Measurements from ENCODE around the gene SND1. TPM values are rescaled to one million over a fixed set of nuclear protein-coding genes. Genes with fewer than 3 reads are reported as not detected.

SND1 gene
- total RNA-seq, 2 experiments from 2014 or later, result 132 to 148 TPM

GRCh38 chr7:128119036-128119435, 467.0 kb downstream of the SND1 start:
- Mint-ChIP-seq H3K4me3 (no peak overlapping the region), H3K27me3 (peaks cover 2% of the 10 kb centered on the region), H3K9me3 (no peaks in the 10 kb centered on the region), H3K36me3 (no peaks in the 10 kb centered on the region), H3K27ac (no peak overlapping the region), H3K4me1 (no peaks in the 10 kb centered on the region)
- ATAC-seq (ENCODE audit: low read depth) (no peak), DNase-seq (no peak)
- POLR2A ChIA-PET, result no interaction called here

GRCh38 chr7:128120116-128120515, 468.1 kb downstream of the SND1 start:
- H3K27ac Mint-ChIP-seq, result no peak overlapping the region
- no peak overlapping the region for H3K4me3 Mint-ChIP-seq
- POLR2A ChIA-PET, result no interaction called here
- no peaks in the 10 kb centered on the region for H3K9me3 Mint-ChIP-seq
- no peaks in the 10 kb centered on the region for H3K36me3 Mint-ChIP-seq
- H3K27me3 Mint-ChIP-seq, result peaks cover 5% of the 10 kb centered on the region
- peaks cover 3% of the 10 kb centered on the region for H3K4me1 Mint-ChIP-seq
- ATAC-seq (ENCODE audit: low read depth) (no peak), DNase-seq (no peak)

- Mint-ChIP-seq H3K4me3 (no peak overlapping the region), H3K36me3 (no peaks in the 10 kb centered on the region), H3K27me3 (peaks cover 7% of the 10 kb centered on the region), H3K9me3 (no peaks in the 10 kb centered on the region), H3K4me1 (peaks cover 4% of the 10 kb centered on the region), H3K27ac (no peak overlapping the region)
- no peak for ATAC-seq (ENCODE audit: low read depth)
- DNase-seq, result no peak
- POLR2A ChIA-PET, result no interaction called here
Measured at GRCh38 chr7:128120976-128121490, 469.0 kb downstream of the SND1 start.

GRCh38 chr7:128121711-128122530, 469.9 kb downstream of the SND1 start:
- Mint-ChIP-seq H3K27ac (no peak overlapping the region), H3K36me3 (no peaks in the 10 kb centered on the region), H3K4me1 (peaks cover 4% of the 10 kb centered on the region), H3K27me3 (peaks cover 7% of the 10 kb centered on the region), H3K9me3 (no peaks in the 10 kb centered on the region), H3K4me3 (no peak overlapping the region)
- POLR2A ChIA-PET, result no interaction called here
- DNase-seq (no peak), ATAC-seq (ENCODE audit: low read depth) (no peak)

- no peak overlapping the region for H3K27ac Mint-ChIP-seq
- no peak for ATAC-seq (ENCODE audit: low read depth)
- POLR2A ChIA-PET, result no interaction called here
Measured at GRCh38 chr7:128122576-128123290, 470.7 kb downstream of the SND1 start.

GRCh38 chr7:128123291-128124037, 471.5 kb downstream of the SND1 start:
- H3K4me1 Mint-ChIP-seq, result peaks cover 4% of the 10 kb centered on the region
- H3K4me3 Mint-ChIP-seq, result no peak overlapping the region
- DNase-seq (no peak), ATAC-seq (ENCODE audit: low read depth) (no peak)
- peaks cover 7% of the 10 kb centered on the region for H3K27me3 Mint-ChIP-seq
- no peaks in the 10 kb centered on the region for H3K36me3 Mint-ChIP-seq
- no peaks in the 10 kb centered on the region for H3K9me3 Mint-ChIP-seq
- H3K27ac Mint-ChIP-seq, result no peak overlapping the region
- POLR2A ChIA-PET, result no interaction called here

More at GRCh38 chr7:128122576-128123290, 470.7 kb downstream of the SND1 start:
- H3K4me1 Mint-ChIP-seq, result peaks cover 4% of the 10 kb centered on the region
- H3K36me3 Mint-ChIP-seq, result no peaks in the 10 kb centered on the region
- H3K4me3 Mint-ChIP-seq, result no peak overlapping the region
- no peak for DNase-seq
- H3K9me3 Mint-ChIP-seq, result no peaks in the 10 kb centered on the region
- peaks cover 7% of the 10 kb centered on the region for H3K27me3 Mint-ChIP-seq

- no peaks in the 10 kb centered on the region for H3K36me3 Mint-ChIP-seq
- no peak overlapping the region for H3K27ac Mint-ChIP-seq
- H3K4me3 Mint-ChIP-seq, result no peak overlapping the region
- H3K27me3 Mint-ChIP-seq, result peaks cover 7% of the 10 kb centered on the region
- peaks cover 4% of the 10 kb centered on the region for H3K4me1 Mint-ChIP-seq
- POLR2A ChIA-PET, result no interaction called here
- H3K9me3 Mint-ChIP-seq, result no peaks in the 10 kb centered on the region
- DNase-seq, result no peak
- no peak for ATAC-seq (ENCODE audit: low read depth)
Measured at GRCh38 chr7:128124786-128125185, 472.8 kb downstream of the SND1 start.

GRCh38 chr7:128125816-128126215, 473.8 kb downstream of the SND1 start:
- no peaks in the 10 kb centered on the region for H3K36me3 Mint-ChIP-seq
- peaks cover 4% of the 10 kb centered on the region for H3K4me1 Mint-ChIP-seq
- POLR2A ChIA-PET, result no interaction called here
- H3K27me3 Mint-ChIP-seq, result peaks cover 7% of the 10 kb centered on the region
- ATAC-seq (ENCODE audit: low read depth) (no peak), DNase-seq (no peak)
- H3K9me3 Mint-ChIP-seq, result no peaks in the 10 kb centered on the region
- no peak overlapping the region for H3K4me3 Mint-ChIP-seq
- H3K27ac Mint-ChIP-seq, result no peak overlapping the region

- ATAC-seq (ENCODE audit: low read depth) (no peak), DNase-seq (no peak)
- H3K27me3 Mint-ChIP-seq, result peaks cover 19% of the 10 kb centered on the region
- H3K36me3 Mint-ChIP-seq, result no peaks in the 10 kb centered on the region
- POLR2A ChIA-PET, result no interaction called here
- H3K4me1 Mint-ChIP-seq, result peaks cover 4% of the 10 kb centered on the region
- no peaks in the 10 kb centered on the region for H3K9me3 Mint-ChIP-seq
- no peak overlapping the region for H3K4me3 Mint-ChIP-seq
- H3K27ac Mint-ChIP-seq, result no peak overlapping the region
Measured at GRCh38 chr7:128128401-128128800, 476.4 kb downstream of the SND1 start.

- ATAC-seq (ENCODE audit: low read depth) (no peak), DNase-seq (no peak)
- Mint-ChIP-seq H3K4me1 (peaks cover 4% of the 10 kb centered on the region), H3K27ac (no peak overlapping the region), H3K9me3 (no peaks in the 10 kb centered on the region), H3K36me3 (no peaks in the 10 kb centered on the region), H3K4me3 (no peak overlapping the region), H3K27me3 (peaks cover 27% of the 10 kb centered on the region)
- POLR2A ChIA-PET, result no interaction called here
Measured at GRCh38 chr7:128129224-128129864, 477.4 kb downstream of the SND1 start.

- no peak for ATAC-seq (ENCODE audit: low read depth)
- POLR2A ChIA-PET, result no interaction called here
- Mint-ChIP-seq H3K9me3 (no peaks in the 10 kb centered on the region), H3K27ac (no peak overlapping the region), H3K27me3 (peaks cover 31% of the 10 kb centered on the region), H3K4me3 (no peak overlapping the region), H3K36me3 (no peaks in the 10 kb centered on the region), H3K4me1 (peaks cover 8% of the 10 kb centered on the region)
- no peak for DNase-seq
Measured at GRCh38 chr7:128131115-128131514, 479.1 kb downstream of the SND1 start.

GRCh38 chr7:128131731-128132130, 479.7 kb downstream of the SND1 start:
- H3K27me3 Mint-ChIP-seq, result peaks cover 31% of the 10 kb centered on the region
- H3K9me3 Mint-ChIP-seq, result no peaks in the 10 kb centered on the region
- ATAC-seq (ENCODE audit: low read depth), result no peak
- no peaks in the 10 kb centered on the region for H3K36me3 Mint-ChIP-seq
- H3K27ac Mint-ChIP-seq, result no peak overlapping the region
- DNase-seq, result no peak
- peaks cover 8% of the 10 kb centered on the region for H3K4me1 Mint-ChIP-seq
- H3K4me3 Mint-ChIP-seq, result no peak overlapping the region
- POLR2A ChIA-PET, result no interaction called here

GRCh38 chr7:128132426-128133069, 480.6 kb downstream of the SND1 start:
- POLR2A ChIA-PET, result no interaction called here
- no peak overlapping the region for H3K27ac Mint-ChIP-seq
- DNase-seq (no peak), ATAC-seq (ENCODE audit: low read depth) (no peak)
- H3K9me3 Mint-ChIP-seq, result no peaks in the 10 kb centered on the region
- H3K4me3 Mint-ChIP-seq, result no peak overlapping the region
- peaks cover 38% of the 10 kb centered on the region for H3K27me3 Mint-ChIP-seq
- no peaks in the 10 kb centered on the region for H3K36me3 Mint-ChIP-seq
- H3K4me1 Mint-ChIP-seq, result peaks cover 8% of the 10 kb centered on the region
